WTC11 (cell line): ENCODE data around the gene ITGAV. TPM values are rescaled to one million over a fixed set of nuclear protein-coding genes. Genes with fewer than 3 reads are reported as not detected.

Experiments used
- ATAC-seq: fragments of 200-7000 bp; cut with Tn5 transposase; 2 replicates; pipeline ENCODE4 v1.10.0; 2021; ENCODE audit warnings: mild to moderate bottlenecking, moderate library complexity
- CTCF ChIA-PET: fragments of 300-600 bp; sonication (Branson Sonifier 250); formaldehyde crosslinking; loops from one replicate; lab custom pipeline; 2021; ENCODE audit warnings: antibody characterized with exemption; lab: Charles Lee
- POLR2A ChIA-PET: fragments of 350-600 bp; sonication (Branson Sonifier 250); formaldehyde crosslinking; loops from one replicate; lab custom pipeline; 2021; ENCODE audit warnings: antibody characterized with exemption; lab: Charles Lee
- DNase-seq: peaks from one replicate; pipeline ENCODE4 v3.0.0; 2021; ENCODE audit warnings: low spot score
- H3K27ac Mint-ChIP-seq: 2 replicates; pipeline ENCODE4 v1.8.0; 2021; ENCODE audit warnings: mixed read lengths
- H3K27me3 Mint-ChIP-seq: 2 replicates; pipeline ENCODE4 v1.8.0; 2021; ENCODE audit warnings: low read depth, mild to moderate bottlenecking, moderate library complexity, mixed read lengths
- H3K36me3 Mint-ChIP-seq: 2 replicates; pipeline ENCODE4 v1.8.0; 2021; ENCODE audit warnings: mixed read lengths
- H3K4me1 Mint-ChIP-seq: 2 replicates; pipeline ENCODE4 v1.8.0; 2022; ENCODE audit warnings: mixed read lengths
- H3K4me3 Mint-ChIP-seq: 2 replicates; pipeline ENCODE4 v1.8.0; 2021; ENCODE audit warnings: mild to moderate bottlenecking, moderate library complexity, mixed read lengths
- H3K9me3 Mint-ChIP-seq: 2 replicates; pipeline ENCODE4 v1.8.0; 2021; ENCODE audit warnings: mixed read lengths
- CREB1 ChIP-seq: sonication (generic); formaldehyde crosslinking; IDR thresholded peaks from 2 replicates; pipeline ENCODE4 v1.8.0; 2023; ENCODE audit warnings: mild to moderate bottlenecking, missing genetic modification reagents
- FOXJ3 ChIP-seq: sonication (generic); formaldehyde crosslinking; IDR thresholded peaks from 2 replicates; pipeline ENCODE4 v1.9.0; 2021; ENCODE audit warnings: missing genetic modification reagents, mild to moderate bottlenecking, borderline replicate concordance
- FOXK1 ChIP-seq: sonication (generic); formaldehyde crosslinking; IDR thresholded peaks from 2 replicates; pipeline ENCODE4 v1.8.0; 2022; ENCODE audit warnings: mild to moderate bottlenecking, moderate library complexity, missing genetic modification reagents
- GABPB1 ChIP-seq: sonication (generic); formaldehyde crosslinking; IDR thresholded peaks from 2 replicates; pipeline ENCODE4 v1.8.1; 2023; ENCODE audit warnings: mild to moderate bottlenecking, missing genetic modification reagents
- HMGA2 ChIP-seq: fragments of 250-450 bp; sonication (Bioruptor Pico); IDR thresholded peaks from 2 replicates; pipeline ENCODE4 v1.4.0; 2021; ENCODE audit warnings: mild to moderate bottlenecking, moderate library complexity
- TEAD1 ChIP-seq: sonication (generic); formaldehyde crosslinking; IDR thresholded peaks from 2 replicates; pipeline ENCODE4 v1.8.0; 2022; ENCODE audit warnings: mild to moderate bottlenecking, missing genetic modification reagents
- ZBTB21 ChIP-seq: sonication (generic); formaldehyde crosslinking; IDR thresholded peaks from 2 replicates; pipeline ENCODE4 v1.8.1; 2023; ENCODE audit warnings: mild to moderate bottlenecking, missing genetic modification reagents, borderline replicate concordance
- ZNF416 ChIP-seq: fragments of 250-450 bp; sonication (Bioruptor Pico); IDR thresholded peaks from 2 replicates; pipeline ENCODE4 v1.9.0; 2021; ENCODE audit warnings: mild to moderate bottlenecking, inconsistent platforms
- ZNF671 ChIP-seq: fragments of 250-450 bp; sonication (Bioruptor Pico); IDR thresholded peaks from 2 replicates; pipeline ENCODE4 v1.8.0; 2021; ENCODE audit warnings: mild to moderate bottlenecking
- total RNA-seq: library from RNA; stranded (reverse); gene quantifications from 3 replicates; pipeline ENCODE4 v1.2.3, GENCODE V29; 2021
- TF ChIP-seq, protein P1 (sequence below): sonication (generic); formaldehyde crosslinking; IDR thresholded peaks from 2 replicates; pipeline ENCODE4 v1.8.0; 2022; ENCODE audit warnings: missing genetic modification reagents
- TF ChIP-seq, protein P2 (sequence below): sonication (generic); formaldehyde crosslinking; IDR thresholded peaks from 2 replicates; pipeline ENCODE4 v1.8.0; 2023; ENCODE audit warnings: missing genetic modification reagents
- TF ChIP-seq, protein P3 (sequence below): sonication (generic); formaldehyde crosslinking; IDR thresholded peaks from 2 replicates; pipeline ENCODE4 v1.8.1; 2022; ENCODE audit warnings: low read depth, mild to moderate bottlenecking, moderate library complexity, missing genetic modification reagents, borderline replicate concordance
- TF ChIP-seq, protein P4 (sequence below): fragments of 200-600 bp; IDR thresholded peaks from 2 replicates; pipeline ENCODE4 v1.8.0; 2022; ENCODE audit warnings: antibody characterized with exemption

The ITGAV gene
- total RNA-seq, 1 experiment from 2014 or later: 30.0 TPM

- TF ChIP-seq, protein P1, sequence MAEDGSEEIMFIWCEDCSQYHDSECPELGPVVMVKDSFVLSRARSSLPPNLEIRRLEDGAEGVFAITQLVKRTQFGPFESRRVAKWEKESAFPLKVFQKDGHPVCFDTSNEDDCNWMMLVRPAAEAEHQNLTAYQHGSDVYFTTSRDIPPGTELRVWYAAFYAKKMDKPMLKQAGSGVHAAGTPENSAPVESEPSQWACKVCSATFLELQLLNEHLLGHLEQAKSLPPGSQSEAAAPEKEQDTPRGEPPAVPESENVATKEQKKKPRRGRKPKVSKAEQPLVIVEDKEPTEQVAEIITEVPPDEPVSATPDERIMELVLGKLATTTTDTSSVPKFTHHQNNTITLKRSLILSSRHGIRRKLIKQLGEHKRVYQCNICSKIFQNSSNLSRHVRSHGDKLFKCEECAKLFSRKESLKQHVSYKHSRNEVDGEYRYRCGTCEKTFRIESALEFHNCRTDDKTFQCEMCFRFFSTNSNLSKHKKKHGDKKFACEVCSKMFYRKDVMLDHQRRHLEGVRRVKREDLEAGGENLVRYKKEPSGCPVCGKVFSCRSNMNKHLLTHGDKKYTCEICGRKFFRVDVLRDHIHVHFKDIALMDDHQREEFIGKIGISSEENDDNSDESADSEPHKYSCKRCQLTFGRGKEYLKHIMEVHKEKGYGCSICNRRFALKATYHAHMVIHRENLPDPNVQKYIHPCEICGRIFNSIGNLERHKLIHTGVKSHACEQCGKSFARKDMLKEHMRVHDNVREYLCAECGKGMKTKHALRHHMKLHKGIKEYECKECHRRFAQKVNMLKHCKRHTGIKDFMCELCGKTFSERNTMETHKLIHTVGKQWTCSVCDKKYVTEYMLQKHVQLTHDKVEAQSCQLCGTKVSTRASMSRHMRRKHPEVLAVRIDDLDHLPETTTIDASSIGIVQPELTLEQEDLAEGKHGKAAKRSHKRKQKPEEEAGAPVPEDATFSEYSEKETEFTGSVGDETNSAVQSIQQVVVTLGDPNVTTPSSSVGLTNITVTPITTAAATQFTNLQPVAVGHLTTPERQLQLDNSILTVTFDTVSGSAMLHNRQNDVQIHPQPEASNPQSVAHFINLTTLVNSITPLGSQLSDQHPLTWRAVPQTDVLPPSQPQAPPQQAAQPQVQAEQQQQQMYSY (CRISPR knock-in tag): no peak
- no peak for TF ChIP-seq GABPB1 (CRISPR knock-in tag)
- TF ChIP-seq, protein P2, sequence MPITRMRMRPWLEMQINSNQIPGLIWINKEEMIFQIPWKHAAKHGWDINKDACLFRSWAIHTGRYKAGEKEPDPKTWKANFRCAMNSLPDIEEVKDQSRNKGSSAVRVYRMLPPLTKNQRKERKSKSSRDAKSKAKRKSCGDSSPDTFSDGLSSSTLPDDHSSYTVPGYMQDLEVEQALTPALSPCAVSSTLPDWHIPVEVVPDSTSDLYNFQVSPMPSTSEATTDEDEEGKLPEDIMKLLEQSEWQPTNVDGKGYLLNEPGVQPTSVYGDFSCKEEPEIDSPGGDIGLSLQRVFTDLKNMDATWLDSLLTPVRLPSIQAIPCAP: no peak
- TF ChIP-seq, protein P3, sequence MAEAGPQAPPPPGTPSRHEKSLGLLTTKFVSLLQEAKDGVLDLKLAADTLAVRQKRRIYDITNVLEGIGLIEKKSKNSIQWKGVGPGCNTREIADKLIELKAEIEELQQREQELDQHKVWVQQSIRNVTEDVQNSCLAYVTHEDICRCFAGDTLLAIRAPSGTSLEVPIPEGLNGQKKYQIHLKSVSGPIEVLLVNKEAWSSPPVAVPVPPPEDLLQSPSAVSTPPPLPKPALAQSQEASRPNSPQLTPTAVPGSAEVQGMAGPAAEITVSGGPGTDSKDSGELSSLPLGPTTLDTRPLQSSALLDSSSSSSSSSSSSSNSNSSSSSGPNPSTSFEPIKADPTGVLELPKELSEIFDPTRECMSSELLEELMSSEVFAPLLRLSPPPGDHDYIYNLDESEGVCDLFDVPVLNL (CRISPR knock-in tag): no peak
- TF ChIP-seq, all 79 proteins: peak for 0
Observed at GRCh38 chr2:186639939-186640338, 50.1 kb downstream of the ITGAV start (continued).

GRCh38 chr2:186641132-186641806, 51.4 kb downstream of the ITGAV start:
- CTCF ChIA-PET: interaction anchor here (0.8 to 2.2 kb wide), 10 partner anchors 13 to 393 kb away, joined by 3 to 17 read pairs (median 4); partner anchors contain the start of gene ITGAV

DNA sequence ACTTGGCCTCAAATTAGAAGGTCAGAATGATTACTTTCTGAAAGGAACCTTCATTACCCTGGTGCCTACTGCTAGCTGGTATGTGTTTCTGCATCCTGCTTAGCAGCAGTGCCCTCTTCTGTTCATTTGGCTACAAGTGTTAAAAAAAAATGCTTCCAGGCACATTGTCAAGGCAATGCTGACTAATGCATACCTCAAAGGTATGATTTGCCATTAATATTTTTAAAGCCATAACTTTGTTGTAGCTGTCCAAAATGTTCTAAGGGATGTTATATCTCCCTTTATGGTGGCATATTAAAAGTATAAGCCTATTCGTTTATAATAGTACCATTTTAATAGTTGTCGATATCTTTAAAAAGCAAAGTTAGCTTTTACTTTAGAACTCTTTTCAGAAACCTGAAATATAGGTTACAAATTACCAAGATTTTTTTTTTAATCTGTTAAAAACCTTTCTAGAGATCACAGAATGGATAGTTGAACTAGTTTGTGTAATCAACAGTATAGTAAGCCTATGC, 52.0 kb downstream of the ITGAV start:
- no peaks in the 10 kb centered on the region for H3K27me3 Mint-ChIP-seq
- no peak for TF ChIP-seq TEAD1 (CRISPR knock-in tag)
- TF ChIP-seq FOXJ3 (CRISPR knock-in tag): no peak
- no peak for TF ChIP-seq FOXK1
- TF ChIP-seq, protein P4, sequence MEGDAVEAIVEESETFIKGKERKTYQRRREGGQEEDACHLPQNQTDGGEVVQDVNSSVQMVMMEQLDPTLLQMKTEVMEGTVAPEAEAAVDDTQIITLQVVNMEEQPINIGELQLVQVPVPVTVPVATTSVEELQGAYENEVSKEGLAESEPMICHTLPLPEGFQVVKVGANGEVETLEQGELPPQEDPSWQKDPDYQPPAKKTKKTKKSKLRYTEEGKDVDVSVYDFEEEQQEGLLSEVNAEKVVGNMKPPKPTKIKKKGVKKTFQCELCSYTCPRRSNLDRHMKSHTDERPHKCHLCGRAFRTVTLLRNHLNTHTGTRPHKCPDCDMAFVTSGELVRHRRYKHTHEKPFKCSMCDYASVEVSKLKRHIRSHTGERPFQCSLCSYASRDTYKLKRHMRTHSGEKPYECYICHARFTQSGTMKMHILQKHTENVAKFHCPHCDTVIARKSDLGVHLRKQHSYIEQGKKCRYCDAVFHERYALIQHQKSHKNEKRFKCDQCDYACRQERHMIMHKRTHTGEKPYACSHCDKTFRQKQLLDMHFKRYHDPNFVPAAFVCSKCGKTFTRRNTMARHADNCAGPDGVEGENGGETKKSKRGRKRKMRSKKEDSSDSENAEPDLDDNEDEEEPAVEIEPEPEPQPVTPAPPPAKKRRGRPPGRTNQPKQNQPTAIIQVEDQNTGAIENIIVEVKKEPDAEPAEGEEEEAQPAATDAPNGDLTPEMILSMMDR: 0 out of 2 replicates have a peak, but pooled peaks have one; percentile 25
- TF ChIP-seq ZNF416 (CRISPR knock-in tag): no peak
- H3K4me1 Mint-ChIP-seq: peaks cover 10% of the 10 kb centered on the region
- ATAC-seq: peak; percentile 89
- ChIA-PET POLR2A (interaction anchor here (0.6 to 1.0 kb wide), 2 partner anchors 20 to 140 kb away, joined by 3 to 4 read pairs; no protein-coding TSS in a partner anchor), CTCF (interaction anchor here (0.6 to 2.2 kb wide), 11 partner anchors 14 to 536 kb away, joined by 3 to 17 read pairs (median 4); partner anchors contain the start of gene ITGAV)
- no peak overlapping the region for H3K27ac Mint-ChIP-seq
- peaks cover 5% of the 10 kb centered on the region for H3K36me3 Mint-ChIP-seq
- H3K9me3 Mint-ChIP-seq: no peaks in the 10 kb centered on the region
- no peak for DNase-seq
- H3K4me3 Mint-ChIP-seq: no peak overlapping the region

More at GRCh38 chr2:186641132-186641806, 51.4 kb downstream of the ITGAV start:
- peaks cover 3% of the 10 kb centered on the region for H3K36me3 Mint-ChIP-seq
- H3K4me1 Mint-ChIP-seq: peaks cover 10% of the 10 kb centered on the region
- H3K9me3 Mint-ChIP-seq: no peaks in the 10 kb centered on the region
- POLR2A ChIA-PET: interaction anchor here (1.0 kb wide), 1 partner anchor 140 kb away, joined by 4 read pairs; no protein-coding TSS in a partner anchor
- no peaks in the 10 kb centered on the region for H3K27me3 Mint-ChIP-seq
- H3K27ac Mint-ChIP-seq: no peak overlapping the region
- no peak for DNase-seq
- ATAC-seq: no peak
- H3K4me3 Mint-ChIP-seq: no peak overlapping the region
- TF ChIP-seq ZBTB21 (no peak), FOXK1 (no peak), HMGA2 (CRISPR knock-in tag) (no peak), CREB1 (no peak), ZNF671 (CRISPR knock-in tag) (no peak)
